GM23248 (cell line): Measurements from ENCODE around the gene CFHR5. TPM values are rescaled to one million over a fixed set of nuclear protein-coding genes. Genes with fewer than 3 reads are reported as not detected.
A peak's percentile ranks its signal among the peaks of the same experiment; 100 is the strongest.
"Not testable (repeated sequence)": the region's sequence is repeated elsewhere in the genome, so short reads cannot be mapped to it uniquely, and the experiment has no call there.

Experiments used
- DNase-seq: peaks from one replicate; pipeline ENCODE4 v3.0.0-alpha.2; 2015
- H2AFZ ChIP-seq: fragments of 200-600 bp; sonication (generic); 2 replicates; pipeline ENCODE4 v1.6.1; 2016; ENCODE audit warnings: antibody characterized with exemption
- H3F3A ChIP-seq: fragments of 200-600 bp; sonication (generic); 2 replicates; pipeline ENCODE4 v1.6.1; 2016; ENCODE audit warnings: mild to moderate bottlenecking, antibody characterized with exemption, mixed run types; ENCODE audit not compliant: insufficient read depth
- H3K27ac ChIP-seq: fragments of 200-600 bp; sonication (generic); 2 replicates; pipeline ENCODE4 v1.5.1; 2016; ENCODE audit warnings: mild to moderate bottlenecking
- H3K27me3 ChIP-seq: fragments of 200-600 bp; sonication (generic); replicated peaks from 2 replicates; pipeline ENCODE4 v1.6.1; 2016; ENCODE audit warnings: mild to moderate bottlenecking; ENCODE audit not compliant: insufficient read depth
- H3K36me3 ChIP-seq: fragments of 200-600 bp; sonication (generic); 2 replicates; pipeline ENCODE4 v1.6.1; 2016; ENCODE audit warnings: low read depth, mild to moderate bottlenecking
- H3K4me1 ChIP-seq: fragments of 200-600 bp; sonication (generic); 2 replicates; pipeline ENCODE4 v1.6.1; 2016; ENCODE audit warnings: mild to moderate bottlenecking; ENCODE audit not compliant: insufficient read depth
- H3K4me2 ChIP-seq: fragments of 200-600 bp; sonication (generic); one replicate; pipeline ENCODE4 v1.6.1; 2016; ENCODE audit warnings: mild to moderate bottlenecking; ENCODE audit not compliant: unreplicated experiment
- H3K4me3 ChIP-seq: fragments of 200-600 bp; sonication (generic); 2 replicates; pipeline ENCODE4 v1.5.1; 2016; ENCODE audit warnings: mild to moderate bottlenecking
- H3K79me2 ChIP-seq: fragments of 200-600 bp; sonication (generic); 2 replicates; pipeline ENCODE4 v1.6.1; 2016; ENCODE audit warnings: mild to moderate bottlenecking; ENCODE audit not compliant: insufficient read depth
- H3K9ac ChIP-seq: fragments of 200-600 bp; sonication (generic); 2 replicates; pipeline ENCODE4 v1.6.1; 2016; ENCODE audit warnings: mild to moderate bottlenecking
- H3K9me2 ChIP-seq: fragments of 200-600 bp; sonication (generic); 2 replicates; pipeline ENCODE4 v1.6.1; 2016; ENCODE audit warnings: mixed run types, mild to moderate bottlenecking, moderate library complexity; ENCODE audit not compliant: insufficient read depth
- H3K9me3 ChIP-seq: fragments of 200-600 bp; sonication (generic); one replicate; pipeline ENCODE4 v1.6.1; 2017; ENCODE audit warnings: low read depth
- H4K20me1 ChIP-seq: fragments of 200-600 bp; sonication (generic); 2 replicates; pipeline ENCODE4 v1.6.0; 2016; ENCODE audit not compliant: insufficient read depth
- EZH2 ChIP-seq: fragments of 200-600 bp; sonication (generic); IDR thresholded peaks from 2 replicates; pipeline ENCODE4 v1.6.1; 2018; ENCODE audit warnings: antibody characterized with exemption, mild to moderate bottlenecking; ENCODE audit not compliant: insufficient read depth, poor library complexity, severe bottlenecking
- EZH2phosphoT487 ChIP-seq: fragments of 200-600 bp; sonication (generic); IDR thresholded peaks from 2 replicates; pipeline ENCODE4 v1.6.1; 2018; ENCODE audit warnings: antibody characterized with exemption, moderate library complexity, mild to moderate bottlenecking, low read depth; ENCODE audit not compliant: insufficient read depth
- WGBS, 2 experiments: methylation state at CpG; one replicate each; pipeline ENCODE4 v1.1.6; 2015 to 2017; ENCODE audit warnings: low lambda C conversion rate in 2 of 2, low coverage in 1 of 2; ENCODE audit errors: missing lambda C conversion rate in 2 of 2; 5-methylcytosine and 5-hydroxymethylcytosine counted together
- in situ Hi-C: fragments of 300-500 bp; cut with MboI; formaldehyde crosslinking; loops from 2 replicates; pipeline ENCODE4 v1.15.0; 2020
- polyA plus RNA-seq: library from polyadenylated mRNA; unstranded; fragments of >200 nt; fragmentation: Nextera tagmentation; extraction: Ambion mirVana; gene quantifications from 2 replicates; pipeline ENCODE4 v1.2.1, GENCODE V29; 2016
- total RNA-seq: library from RNA; depleted of rRNA; stranded (reverse); fragments of >200 nt; shearing (Covaris generic); gene quantifications from 2 replicates; pipeline ENCODE4 v1.2.3, GENCODE V29; 2014; rRNA removed

Gene CFHR5
- total RNA-seq (not detected in 2 replicates), polyA plus RNA-seq (not detected in 2 replicates)

GRCh38 chr1:196977278-196977677 lies at the start of gene CFHR5:
TSS of gene CFHR5 (plus strand) at chr1:196977556. CDS start at chr1:196977665, 109 bp downstream.
- H3K27me3 ChIP-seq: no peaks in the 10 kb centered on the region
- no peaks in the 10 kb centered on the region for H3K79me2 ChIP-seq
- no peaks in the 10 kb centered on the region for H3K9me2 ChIP-seq
- in situ Hi-C loops: no loop called here
- peak within 1 kb of the TSS; percentile 56; the same call in 1 of the 2 replicates for H2AFZ ChIP-seq
- H3K9ac ChIP-seq: no peak within 1 kb of the TSS
- H3K9me3 ChIP-seq: no peaks in the 10 kb centered on the region
- H4K20me1 ChIP-seq: no peaks in the 10 kb centered on the region
- no peak within 1 kb of the TSS for H3K4me2 ChIP-seq
- H3K4me1 ChIP-seq: no peaks in the 10 kb centered on the region
- TF ChIP-seq EZH2phosphoT487 (no peak), EZH2 (no peak)
- H3F3A ChIP-seq: no peaks in the 10 kb centered on the region
- H3K36me3 ChIP-seq: no peaks in the 10 kb centered on the region
- H3K27ac ChIP-seq: no peak within 1 kb of the TSS
- DNase-seq: no peak
- 55 to 57% methylated on average over 5 of the region's 5 CpGs for WGBS, 2 experiments
- H3K4me3 ChIP-seq: no peak within 1 kb of the TSS

GRCh38 chr1:196932853-196933252 lies 44.5 kb upstream of the CFHR5 start:
- H3K36me3 ChIP-seq, H3K9me3 ChIP-seq, H3K9ac ChIP-seq, H3K4me1 ChIP-seq, H3F3A ChIP-seq, H2AFZ ChIP-seq, DNase-seq, H3K79me2 ChIP-seq, H3K4me3 ChIP-seq, H4K20me1 ChIP-seq, H3K9me2 ChIP-seq, H3K27ac ChIP-seq, in situ Hi-C loops, H3K27me3 ChIP-seq, H3K4me2 ChIP-seq: not testable (repeated sequence)
- 47 to 48% methylated on average over 2 of the region's 2 CpGs for WGBS, 2 experiments

- WGBS, 2 experiments: 71 to 73% methylated on average over 32 of the region's 32 CpGs
- in situ Hi-C loops: no loop called here
Measured at GRCh38 chr1:196933531-196934189, 43.7 kb upstream of the CFHR5 start.

GRCh38 chr1:196941474-196941873 lies 35.9 kb upstream of the CFHR5 start:
- 30 to 33% methylated on average over 6 of the region's 6 CpGs for WGBS, 2 experiments
- H3K9ac ChIP-seq, H4K20me1 ChIP-seq, H3K9me2 ChIP-seq, H3K36me3 ChIP-seq, H2AFZ ChIP-seq, in situ Hi-C loops, H3K9me3 ChIP-seq, H3F3A ChIP-seq, H3K27me3 ChIP-seq, H3K79me2 ChIP-seq, H3K4me1 ChIP-seq, DNase-seq, H3K4me3 ChIP-seq, H3K27ac ChIP-seq, H3K4me2 ChIP-seq: not testable (repeated sequence)

More at GRCh38 chr1:196933531-196934189, 43.7 kb upstream of the CFHR5 start:
- H3K79me2 ChIP-seq: no peaks in the 10 kb centered on the region
- H3K4me2 ChIP-seq: no peak overlapping the region
- no peak for DNase-seq
- H3K9ac ChIP-seq: no peak overlapping the region
- H3K9me2 ChIP-seq: no peaks in the 10 kb centered on the region
- no peaks in the 10 kb centered on the region for H3K36me3 ChIP-seq
- H3F3A ChIP-seq: no peaks in the 10 kb centered on the region
- TF ChIP-seq EZH2 (no peak), EZH2phosphoT487 (no peak)
- no peak overlapping the region for H2AFZ ChIP-seq
- H3K27me3 ChIP-seq: no peaks in the 10 kb centered on the region
- H3K27ac ChIP-seq: no peak overlapping the region
- no peak overlapping the region for H3K4me3 ChIP-seq
- H3K9me3 ChIP-seq: no peaks in the 10 kb centered on the region
- no peaks in the 10 kb centered on the region for H4K20me1 ChIP-seq
- H3K4me1 ChIP-seq: no peaks in the 10 kb centered on the region

- H3K4me1 ChIP-seq, H4K20me1 ChIP-seq, H3K27ac ChIP-seq, H2AFZ ChIP-seq, H3K4me3 ChIP-seq, H3K79me2 ChIP-seq, H3K9me3 ChIP-seq, H3F3A ChIP-seq, DNase-seq, H3K36me3 ChIP-seq, H3K9me2 ChIP-seq, H3K4me2 ChIP-seq, in situ Hi-C loops, H3K27me3 ChIP-seq, H3K9ac ChIP-seq: not testable (repeated sequence)
- no CpG with 5 or more reads among the region's 1 CpG for WGBS, 2 experiments
Measured at GRCh38 chr1:196943568-196943967, 33.8 kb upstream of the CFHR5 start, which contains the start of gene CFHR2. TSS of gene CFHR2 (plus strand) at chr1:196943738. CDS start at chr1:196943881, 143 bp downstream.
